ENCODE data around the gene RIN1. TPM values are rescaled to one million over a fixed set of nuclear protein-coding genes. Genes with fewer than 3 reads are reported as not detected.

RIN1 gene
- total and polyA plus RNA-seq, 2 of the 13 experiments (the other 11 are each of a cell fraction or from before 2014, with no cell fraction given), result 2.4 to 4.1 TPM

DNA sequence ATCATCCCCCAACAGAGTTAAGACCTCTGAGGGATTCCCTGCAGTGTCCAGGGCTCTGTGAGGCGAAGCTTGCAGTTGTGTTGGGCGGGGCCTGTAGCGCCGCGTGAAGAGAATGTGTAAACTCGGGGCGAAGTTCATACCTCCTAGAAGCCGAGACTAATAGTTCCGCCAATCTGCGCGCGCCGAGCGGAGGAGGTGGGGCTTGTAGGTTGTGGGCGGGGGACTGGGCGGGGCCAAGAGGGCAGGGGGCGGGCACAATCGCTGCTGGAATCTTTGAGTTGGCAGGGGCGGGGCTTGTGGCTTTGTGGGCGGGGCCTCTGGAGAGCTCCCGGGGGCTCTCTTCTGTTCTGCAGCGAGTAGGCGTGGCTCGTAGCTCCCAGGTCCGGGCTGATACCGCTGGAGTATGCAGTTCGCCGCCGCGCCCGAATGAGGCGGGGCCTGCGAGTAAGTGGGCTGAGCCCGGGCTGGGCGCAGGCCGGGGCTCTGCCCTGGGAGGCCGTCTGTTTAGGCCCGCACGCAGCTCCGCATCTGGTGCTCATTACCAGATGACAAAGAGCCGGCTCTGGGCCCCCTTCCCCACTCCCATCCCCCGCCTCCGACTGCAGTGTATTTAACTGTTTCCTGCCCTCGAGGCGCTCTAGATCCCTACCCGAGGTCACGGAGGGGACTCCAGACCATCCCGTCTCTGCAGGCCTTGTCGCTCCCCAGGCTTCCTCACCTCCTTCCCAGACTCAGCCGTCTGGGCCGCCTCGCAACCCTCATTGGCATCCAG lies 23.5 kb downstream of the RIN1 start (continued):
- TF ChIP-seq ZNF670 (CRISPR knock-in tag; IDR thresholded peaks at IDR 0.05; ENCODE audit: borderline replicate concordance) (0 out of 2 replicates have a peak, but pooled peaks have one; percentile 54), ZNF749 (CRISPR knock-in tag; IDR thresholded peaks at IDR 0.05; ENCODE audit: borderline replicate concordance) (0 out of 2 replicates have a peak, but pooled peaks have one; percentile 4), MTF2 (CRISPR knock-in tag; IDR thresholded peaks at IDR 0.05; ENCODE audit: borderline replicate concordance) (no peak), SMAD3 (CRISPR knock-in tag; IDR thresholded peaks at IDR 0.05) (0 out of 2 replicates have a peak, but pooled peaks have one; percentile 16), HNRNPK (IDR thresholded peaks at IDR 0.05; ENCODE audit: low read depth, low read length, poor library complexity, severe bottlenecking) (peak; percentile 43), NCOR1 (IDR thresholded peaks at IDR 0.05; ENCODE audit: borderline replicate concordance, low read length) (no peak), TAF15 (IDR thresholded peaks at IDR 0.05; ENCODE audit: low read depth, low read length, poor library complexity, severe bottlenecking) (no peak), ZNF816 (CRISPR knock-in tag; IDR thresholded peaks at IDR 0.05; ENCODE audit: borderline replicate concordance) (peak; percentile 84), YEATS4 (CRISPR knock-in tag; IDR thresholded peaks at IDR 0.05; ENCODE audit: borderline replicate concordance) (peak; percentile 14; the same call in 1 of the 2 replicates), TGIF2 (CRISPR knock-in tag; IDR thresholded peaks at IDR 0.05) (peak; percentile 3; the same call in 1 of the 2 replicates), SMARCC2 (IDR thresholded peaks at IDR 0.05) (no peak), ZNF12 (CRISPR knock-in tag; IDR thresholded peaks at IDR 0.05) (peak; percentile 38; the same call in 1 of the 2 replicates), HOXA3 (CRISPR knock-in tag; IDR thresholded peaks at IDR 0.05) (peak; percentile 0; the same call in 1 of the 2 replicates), ZNF660 (CRISPR knock-in tag; IDR thresholded peaks at IDR 0.05; ENCODE audit: borderline replicate concordance, low read depth) (no peak), NPAS2 (CRISPR knock-in tag; IDR thresholded peaks at IDR 0.05; ENCODE audit: borderline replicate concordance) (no peak), ZNF710 (CRISPR knock-in tag; IDR thresholded peaks at IDR 0.05; ENCODE audit: borderline replicate concordance) (peak; percentile 81)
- TF ChIP-seq, protein P1, sequence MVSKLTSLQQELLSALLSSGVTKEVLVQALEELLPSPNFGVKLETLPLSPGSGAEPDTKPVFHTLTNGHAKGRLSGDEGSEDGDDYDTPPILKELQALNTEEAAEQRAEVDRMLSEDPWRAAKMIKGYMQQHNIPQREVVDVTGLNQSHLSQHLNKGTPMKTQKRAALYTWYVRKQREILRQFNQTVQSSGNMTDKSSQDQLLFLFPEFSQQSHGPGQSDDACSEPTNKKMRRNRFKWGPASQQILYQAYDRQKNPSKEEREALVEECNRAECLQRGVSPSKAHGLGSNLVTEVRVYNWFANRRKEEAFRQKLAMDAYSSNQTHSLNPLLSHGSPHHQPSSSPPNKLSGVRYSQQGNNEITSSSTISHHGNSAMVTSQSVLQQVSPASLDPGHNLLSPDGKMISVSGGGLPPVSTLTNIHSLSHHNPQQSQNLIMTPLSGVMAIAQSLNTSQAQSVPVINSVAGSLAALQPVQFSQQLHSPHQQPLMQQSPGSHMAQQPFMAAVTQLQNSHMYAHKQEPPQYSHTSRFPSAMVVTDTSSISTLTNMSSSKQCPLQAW (CRISPR knock-in tag; IDR thresholded peaks at IDR 0.05), result 0 out of 2 replicates have a peak, but pooled peaks have one; percentile 2
- TF ChIP-seq, protein P2, sequence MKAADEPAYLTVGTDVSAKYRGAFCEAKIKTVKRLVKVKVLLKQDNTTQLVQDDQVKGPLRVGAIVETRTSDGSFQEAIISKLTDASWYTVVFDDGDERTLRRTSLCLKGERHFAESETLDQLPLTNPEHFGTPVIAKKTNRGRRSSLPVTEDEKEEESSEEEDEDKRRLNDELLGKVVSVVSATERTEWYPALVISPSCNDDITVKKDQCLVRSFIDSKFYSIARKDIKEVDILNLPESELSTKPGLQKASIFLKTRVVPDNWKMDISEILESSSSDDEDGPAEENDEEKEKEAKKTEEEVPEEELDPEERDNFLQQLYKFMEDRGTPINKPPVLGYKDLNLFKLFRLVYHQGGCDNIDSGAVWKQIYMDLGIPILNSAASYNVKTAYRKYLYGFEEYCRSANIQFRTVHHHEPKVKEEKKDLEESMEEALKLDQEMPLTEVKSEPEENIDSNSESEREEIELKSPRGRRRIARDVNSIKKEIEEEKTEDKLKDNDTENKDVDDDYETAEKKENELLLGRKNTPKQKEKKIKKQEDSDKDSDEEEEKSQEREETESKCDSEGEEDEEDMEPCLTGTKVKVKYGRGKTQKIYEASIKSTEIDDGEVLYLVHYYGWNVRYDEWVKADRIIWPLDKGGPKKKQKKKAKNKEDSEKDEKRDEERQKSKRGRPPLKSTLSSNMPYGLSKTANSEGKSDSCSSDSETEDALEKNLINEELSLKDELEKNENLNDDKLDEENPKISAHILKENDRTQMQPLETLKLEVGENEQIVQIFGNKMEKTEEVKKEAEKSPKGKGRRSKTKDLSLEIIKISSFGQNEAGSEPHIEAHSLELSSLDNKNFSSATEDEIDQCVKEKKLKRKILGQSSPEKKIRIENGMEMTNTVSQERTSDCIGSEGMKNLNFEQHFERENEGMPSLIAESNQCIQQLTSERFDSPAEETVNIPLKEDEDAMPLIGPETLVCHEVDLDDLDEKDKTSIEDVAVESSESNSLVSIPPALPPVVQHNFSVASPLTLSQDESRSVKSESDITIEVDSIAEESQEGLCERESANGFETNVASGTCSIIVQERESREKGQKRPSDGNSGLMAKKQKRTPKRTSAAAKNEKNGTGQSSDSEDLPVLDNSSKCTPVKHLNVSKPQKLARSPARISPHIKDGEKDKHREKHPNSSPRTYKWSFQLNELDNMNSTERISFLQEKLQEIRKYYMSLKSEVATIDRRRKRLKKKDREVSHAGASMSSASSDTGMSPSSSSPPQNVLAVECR (CRISPR knock-in tag; IDR thresholded peaks at IDR 0.05; ENCODE audit: borderline replicate concordance), result peak; percentile 47; the same call in 1 of the 2 replicates
- TF ChIP-seq, protein P3, sequence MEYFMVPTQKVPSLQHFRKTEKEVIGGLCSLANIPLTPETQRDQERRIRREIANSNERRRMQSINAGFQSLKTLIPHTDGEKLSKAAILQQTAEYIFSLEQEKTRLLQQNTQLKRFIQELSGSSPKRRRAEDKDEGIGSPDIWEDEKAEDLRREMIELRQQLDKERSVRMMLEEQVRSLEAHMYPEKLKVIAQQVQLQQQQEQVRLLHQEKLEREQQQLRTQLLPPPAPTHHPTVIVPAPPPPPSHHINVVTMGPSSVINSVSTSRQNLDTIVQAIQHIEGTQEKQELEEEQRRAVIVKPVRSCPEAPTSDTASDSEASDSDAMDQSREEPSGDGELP (IDR thresholded peaks at IDR 0.05; ENCODE audit: borderline replicate concordance, low read depth), result peak; percentile 40; the same call in 1 of the 2 replicates

All from HepG2 (cell line).